Vagina (tissue), 2 donors: Measurements from ENCODE around the gene CMSS1. TPM values are rescaled to one million over a fixed set of nuclear protein-coding genes. Genes with fewer than 3 reads are reported as not detected.

ENCODE experiments used
- DNase-seq, 2 donors: peaks; one replicate each; pipeline ENCODE4 v3.0.0-alpha.2; 2017; ENCODE audit errors: extremely low spot score in 2 of 2
- H3K27ac ChIP-seq: fragments of 200-600 bp; sonication (generic); one replicate; pipeline ENCODE4 v1.5.1; 2019
- H3K27me3 ChIP-seq: fragments of 200-600 bp; sonication (generic); one replicate; pipeline ENCODE4 v1.5.1; 2019
- H3K36me3 ChIP-seq, 2 donors: fragments of 200-600 bp; sonication (generic); one replicate each; pipeline ENCODE4 v1.5.1; 2017 to 2019
- H3K4me1 ChIP-seq: fragments of 200-600 bp; sonication (generic); one replicate; pipeline ENCODE4 v1.5.1; 2019
- H3K4me3 ChIP-seq, 2 donors: fragments of 200-600 bp; sonication (generic); 1 replicate in 1 of 2; 2 replicates in 1 of 2; pipeline ENCODE4 v1.5.1; 2016 to 2019
- H3K9me3 ChIP-seq: fragments of 200-600 bp; sonication (generic); one replicate; pipeline ENCODE4 v1.5.1; 2019
- CTCF ChIP-seq, 3 experiments: fragments of 450-650 bp in 2 of 3; fragments of 200-600 bp in 1 of 3; sonication (generic) in 1 of 3; IDR thresholded peaks; one replicate each; pipeline ENCODE4 v1.5.1; 2017 to 2019; ENCODE audit warnings: antibody characterized with exemption in 3 of 3, mild to moderate bottlenecking in 2 of 3, moderate library complexity in 2 of 3
- POLR2A ChIP-seq, 2 donors: fragments of 450-650 bp; IDR thresholded peaks; one replicate each; pipeline ENCODE4 v1.6.1; 2017; ENCODE audit warnings: antibody characterized with exemption in 2 of 2, mild to moderate bottlenecking in 2 of 2, moderate library complexity in 2 of 2
- POLR2AphosphoS5 ChIP-seq, 2 donors: sonication (generic); formaldehyde crosslinking; IDR thresholded peaks; one replicate each; pipeline ENCODE4 v1.9.0; 2017; ENCODE audit warnings: antibody characterized with exemption in 2 of 2, mild to moderate bottlenecking in 2 of 2, low read depth in 1 of 2; ENCODE audit not compliant: insufficient read depth in 1 of 2
- intact Hi-C: fragments of 100-400 bp; cut with DNase I; formaldehyde crosslinking; loops from one replicate; pipeline ENCODE4 v1.15.1; 2023
- total RNA-seq: library from RNA; depleted of rRNA; stranded (reverse); fragments of >200 nt; gene quantifications from one replicate; pipeline ENCODE4 v1.2.3, GENCODE V29; 2016

The CMSS1 gene
- total RNA-seq, 1 donor from 2014 or later, result 21.4 TPM

DNA sequence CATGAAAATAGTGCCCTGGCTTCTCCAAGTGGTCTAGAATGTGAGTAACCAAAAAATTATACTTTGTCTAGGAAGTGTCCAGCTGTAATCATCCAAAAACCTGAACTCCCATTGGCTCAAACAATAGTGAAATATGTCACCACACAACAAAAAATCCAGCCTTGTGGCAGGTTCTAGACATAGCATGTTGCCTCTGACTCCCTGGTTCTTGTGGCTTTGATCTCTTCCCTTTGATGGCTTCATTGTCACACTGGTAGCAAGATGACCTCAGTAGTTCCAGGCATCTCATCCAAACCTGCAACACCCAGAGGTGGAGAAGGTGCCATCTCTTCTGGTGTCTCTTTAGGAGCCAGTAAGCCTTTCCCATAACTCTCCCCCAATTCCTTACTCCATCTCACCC, 74.7 kb downstream of the CMSS1 start:
- no peaks in the 10 kb centered on the region for H3K36me3 ChIP-seq
- H3K9me3 ChIP-seq, result no peaks in the 10 kb centered on the region

DNA sequence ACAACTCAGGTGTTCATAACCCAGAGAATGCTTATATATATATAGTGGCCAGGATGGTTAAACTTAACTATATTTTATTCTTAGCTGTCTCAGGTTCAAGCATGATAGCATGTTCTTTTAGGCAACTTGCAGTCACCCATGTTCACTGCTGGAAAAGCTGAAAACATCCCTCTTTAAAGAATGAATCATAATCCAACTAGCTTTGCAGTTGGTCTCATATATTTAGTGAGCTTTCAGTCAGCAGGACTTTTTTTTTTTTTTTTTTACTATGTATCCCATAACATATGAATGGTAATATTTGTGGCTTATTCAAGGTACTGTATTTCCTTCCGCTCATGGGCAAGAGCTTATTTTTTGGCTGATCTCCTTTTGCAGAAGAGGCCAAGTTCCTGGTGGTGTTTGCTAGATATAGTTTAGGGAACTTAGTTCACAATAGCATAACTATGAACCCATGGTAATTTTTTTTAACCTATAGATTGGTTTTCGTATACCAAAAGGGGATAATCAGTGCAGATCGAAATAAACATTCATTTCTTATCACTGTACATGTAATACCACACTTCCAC, 77.6 kb downstream of the CMSS1 start:
- Histone ChIP-seq H3K9me3 (no peaks in the 10 kb centered on the region), H3K27ac (no peak overlapping the region), H3K4me3 (no peak overlapping the region), H3K36me3 (no peaks in the 10 kb centered on the region), H3K4me1 (peaks cover 5% of the 10 kb centered on the region), H3K27me3 (no peaks in the 10 kb centered on the region)
- intact Hi-C loops, result no loop called here
- no peak for DNase-seq
- no peak for TF ChIP-seq CTCF (IDR thresholded peaks at IDR 0.05)
- no peak for TF ChIP-seq POLR2A (IDR thresholded peaks at IDR 0.05)
- TF ChIP-seq POLR2AphosphoS5 (IDR thresholded peaks at IDR 0.05; ENCODE audit: insufficient read depth in 1 of 2, low read depth in 1 of 2), result no peak

More for the DNA sequence above, 74.7 kb downstream of the CMSS1 start:
- TF ChIP-seq CTCF (IDR thresholded peaks at IDR 0.05) (no peak), POLR2AphosphoS5 (IDR thresholded peaks at IDR 0.05; ENCODE audit: insufficient read depth in 1 of 2, low read depth in 1 of 2) (no peak), POLR2A (IDR thresholded peaks at IDR 0.05) (no peak)
- H3K4me1 ChIP-seq, result peaks cover 5% of the 10 kb centered on the region
- intact Hi-C loops, result no loop called here
- no peak for DNase-seq
- no peak overlapping the region for H3K4me3 ChIP-seq
- no peaks in the 10 kb centered on the region for H3K27me3 ChIP-seq
- H3K27ac ChIP-seq, result no peak overlapping the region

DNA sequence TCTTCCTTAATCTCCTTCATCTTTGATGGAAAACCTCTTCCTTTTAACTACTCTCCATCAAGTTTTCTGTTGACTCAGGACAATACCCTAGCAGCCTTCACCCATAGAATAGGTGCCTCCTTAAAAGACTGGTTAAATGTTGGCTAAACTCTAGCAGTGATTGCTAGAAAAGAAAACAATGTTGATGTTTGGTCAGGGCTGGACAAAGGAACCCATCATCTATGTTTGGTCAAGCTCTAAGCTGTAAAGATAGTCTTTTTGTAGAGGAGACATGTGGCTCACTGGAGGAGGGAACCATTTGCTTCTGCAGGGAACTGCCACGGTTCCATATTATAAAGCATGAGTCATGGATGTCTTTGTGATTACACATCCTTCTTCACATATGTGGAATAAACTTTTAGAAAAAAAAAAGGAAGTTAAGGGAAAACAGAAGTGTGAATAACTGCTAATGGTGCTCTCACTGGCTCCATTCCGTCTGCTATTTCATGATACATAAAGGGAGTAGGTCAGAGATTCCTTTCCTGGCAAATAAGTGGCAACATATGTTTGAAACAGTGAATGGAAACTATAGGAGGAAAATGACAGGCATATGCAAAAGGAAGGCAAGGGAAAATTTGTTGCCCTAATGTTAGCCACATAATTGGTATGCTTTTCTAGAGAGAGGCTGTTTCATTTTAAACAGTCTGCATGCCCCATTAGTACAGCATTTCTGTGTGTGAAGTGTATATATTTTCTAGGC, 78.2 kb downstream of the CMSS1 start:
- DNase-seq, result no peak
- intact Hi-C loops, result no loop called here
- no peak overlapping the region for H3K27ac ChIP-seq
- H3K4me1 ChIP-seq, result peaks cover 9% of the 10 kb centered on the region
- H3K4me3 ChIP-seq, result no peak overlapping the region
- H3K9me3 ChIP-seq, result no peaks in the 10 kb centered on the region
- TF ChIP-seq POLR2A (IDR thresholded peaks at IDR 0.05) (no peak), CTCF (IDR thresholded peaks at IDR 0.05) (no peak), POLR2AphosphoS5 (IDR thresholded peaks at IDR 0.05; ENCODE audit: insufficient read depth in 1 of 2, low read depth in 1 of 2) (no peak)
- no peaks in the 10 kb centered on the region for H3K27me3 ChIP-seq
- no peaks in the 10 kb centered on the region for H3K36me3 ChIP-seq

DNA sequence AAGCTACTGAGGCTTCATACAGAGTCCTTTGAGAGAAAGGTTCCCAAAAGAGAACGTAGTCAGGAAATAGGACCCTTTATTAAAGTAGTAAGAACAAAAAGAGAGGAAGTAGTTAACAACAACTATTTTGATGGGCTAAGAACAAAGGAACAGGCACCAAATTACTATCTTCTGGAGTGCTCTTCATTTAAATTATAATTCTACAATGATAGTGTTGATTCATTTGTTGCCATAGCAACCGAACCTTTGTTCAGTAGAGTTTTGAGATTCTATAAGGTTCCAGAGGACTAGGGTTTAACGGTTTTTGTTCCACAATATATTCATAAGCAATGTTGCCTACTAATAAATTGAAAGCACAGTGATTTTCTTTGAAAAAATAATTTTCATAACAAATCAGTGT, 78.8 kb downstream of the CMSS1 start:
- intact Hi-C loops, result no loop called here
- Histone ChIP-seq H3K4me1 (peaks cover 15% of the 10 kb centered on the region), H3K27me3 (no peaks in the 10 kb centered on the region), H3K9me3 (no peaks in the 10 kb centered on the region), H3K36me3 (no peaks in the 10 kb centered on the region), H3K27ac (no peak overlapping the region), H3K4me3 (no peak overlapping the region)
- DNase-seq, result no peak
- TF ChIP-seq CTCF (IDR thresholded peaks at IDR 0.05) (no peak), POLR2A (IDR thresholded peaks at IDR 0.05) (no peak), POLR2AphosphoS5 (IDR thresholded peaks at IDR 0.05; ENCODE audit: insufficient read depth in 1 of 2, low read depth in 1 of 2) (no peak)

- no peak overlapping the region for H3K27ac ChIP-seq
- H3K36me3 ChIP-seq, result no peaks in the 10 kb centered on the region
- peaks cover 31% of the 10 kb centered on the region for H3K4me1 ChIP-seq
- no peaks in the 10 kb centered on the region for H3K9me3 ChIP-seq
- no peaks in the 10 kb centered on the region for H3K27me3 ChIP-seq
- no peak overlapping the region for H3K4me3 ChIP-seq
- DNase-seq, result no peak
- TF ChIP-seq CTCF (IDR thresholded peaks at IDR 0.05), result no peak
- no peak for TF ChIP-seq POLR2AphosphoS5 (IDR thresholded peaks at IDR 0.05; ENCODE audit: insufficient read depth in 1 of 2, low read depth in 1 of 2)
- TF ChIP-seq POLR2A (IDR thresholded peaks at IDR 0.05), result no peak
- intact Hi-C loops, result no loop called here
Measured at GRCh38 chr3:99899603-99900002, 81.9 kb downstream of the CMSS1 start.
